HCT116 (cell line): Measurements from ENCODE around the gene RBCK1.

ENCODE experiments used
- POLR2A ChIP-seq: IDR thresholded peaks from 2 replicates; pipeline ENCODE4 v1.7.0; 2011; ENCODE audit warnings: borderline replicate concordance; ENCODE audit not compliant: insufficient read depth, insufficient read length; ENCODE audit errors: extremely low read depth
- TF ChIP-seq, protein P1 (sequence below), 3 experiments: fragments of 200-600 bp in 1 of 3; sonication (generic) in 1 of 3; IDR thresholded peaks in 2 of 3; conservative IDR thresholded peaks in 1 of 3; 2 replicates each; pipeline ENCODE4 v1.5.1; 2012 to 2017; ENCODE audit warnings: low read depth in 2 of 3, low read length in 2 of 3, antibody characterized with exemption in 1 of 3, borderline replicate concordance in 1 of 3, control low read depth in 1 of 3, mild to moderate bottlenecking in 1 of 3, mixed read lengths in 1 of 3, mixed run types in 1 of 3, moderate library complexity in 1 of 3; ENCODE audit not compliant: insufficient read depth in 1 of 3
- TF ChIP-seq, protein P2 (sequence below): IDR thresholded peaks from 2 replicates; pipeline ENCODE4 v1.6.1; 2012

DNA sequence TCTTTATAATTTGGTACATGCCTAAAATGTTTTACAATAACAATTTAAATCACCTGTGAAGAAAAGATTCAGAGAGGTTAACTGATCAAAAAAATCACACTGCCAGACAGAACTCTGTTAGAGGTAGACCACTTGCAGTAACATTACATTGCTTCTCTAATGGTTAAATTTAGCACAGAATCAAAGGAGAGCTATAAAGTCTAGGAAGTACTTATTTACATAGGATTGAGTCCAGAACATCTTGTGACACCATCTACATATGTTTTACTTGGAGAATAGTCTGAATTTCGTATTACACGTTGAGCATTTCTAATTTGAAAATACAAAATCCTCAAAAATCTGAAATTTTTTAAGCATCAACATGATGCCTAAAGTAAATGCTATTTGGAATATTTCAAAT, 71.4 kb downstream of the RBCK1 start:
- TF ChIP-seq, protein P1, sequence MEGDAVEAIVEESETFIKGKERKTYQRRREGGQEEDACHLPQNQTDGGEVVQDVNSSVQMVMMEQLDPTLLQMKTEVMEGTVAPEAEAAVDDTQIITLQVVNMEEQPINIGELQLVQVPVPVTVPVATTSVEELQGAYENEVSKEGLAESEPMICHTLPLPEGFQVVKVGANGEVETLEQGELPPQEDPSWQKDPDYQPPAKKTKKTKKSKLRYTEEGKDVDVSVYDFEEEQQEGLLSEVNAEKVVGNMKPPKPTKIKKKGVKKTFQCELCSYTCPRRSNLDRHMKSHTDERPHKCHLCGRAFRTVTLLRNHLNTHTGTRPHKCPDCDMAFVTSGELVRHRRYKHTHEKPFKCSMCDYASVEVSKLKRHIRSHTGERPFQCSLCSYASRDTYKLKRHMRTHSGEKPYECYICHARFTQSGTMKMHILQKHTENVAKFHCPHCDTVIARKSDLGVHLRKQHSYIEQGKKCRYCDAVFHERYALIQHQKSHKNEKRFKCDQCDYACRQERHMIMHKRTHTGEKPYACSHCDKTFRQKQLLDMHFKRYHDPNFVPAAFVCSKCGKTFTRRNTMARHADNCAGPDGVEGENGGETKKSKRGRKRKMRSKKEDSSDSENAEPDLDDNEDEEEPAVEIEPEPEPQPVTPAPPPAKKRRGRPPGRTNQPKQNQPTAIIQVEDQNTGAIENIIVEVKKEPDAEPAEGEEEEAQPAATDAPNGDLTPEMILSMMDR (IDR thresholded peaks at IDR 0.05 in 2 of 3, conservative IDR thresholded peaks at IDR 0.05 in 1 of 3; ENCODE audit: borderline replicate concordance in 1 of 3, insufficient read depth in 1 of 3, low read depth in 2 of 3, low read length in 2 of 3) = no peak
- TF ChIP-seq, protein P2, sequence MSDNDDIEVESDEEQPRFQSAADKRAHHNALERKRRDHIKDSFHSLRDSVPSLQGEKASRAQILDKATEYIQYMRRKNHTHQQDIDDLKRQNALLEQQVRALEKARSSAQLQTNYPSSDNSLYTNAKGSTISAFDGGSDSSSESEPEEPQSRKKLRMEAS = no peak
- no peak for TF ChIP-seq POLR2A
